ENCODE results near the gene KCNN1.

The KCNN1 gene

GRCh38 chr19:18043676-18044075 is 76.8 kb downstream of the KCNN1 start:
- H3K27ac ChIP-seq: no peak overlapping the region
- no peak for DNase-seq (ENCODE audit: low spot score)
- ChIA-PET CTCF (no interaction called here), POLR2A (ENCODE audit: low non-redundant PET) (no interaction called here)
- TF ChIP-seq, protein P1, sequence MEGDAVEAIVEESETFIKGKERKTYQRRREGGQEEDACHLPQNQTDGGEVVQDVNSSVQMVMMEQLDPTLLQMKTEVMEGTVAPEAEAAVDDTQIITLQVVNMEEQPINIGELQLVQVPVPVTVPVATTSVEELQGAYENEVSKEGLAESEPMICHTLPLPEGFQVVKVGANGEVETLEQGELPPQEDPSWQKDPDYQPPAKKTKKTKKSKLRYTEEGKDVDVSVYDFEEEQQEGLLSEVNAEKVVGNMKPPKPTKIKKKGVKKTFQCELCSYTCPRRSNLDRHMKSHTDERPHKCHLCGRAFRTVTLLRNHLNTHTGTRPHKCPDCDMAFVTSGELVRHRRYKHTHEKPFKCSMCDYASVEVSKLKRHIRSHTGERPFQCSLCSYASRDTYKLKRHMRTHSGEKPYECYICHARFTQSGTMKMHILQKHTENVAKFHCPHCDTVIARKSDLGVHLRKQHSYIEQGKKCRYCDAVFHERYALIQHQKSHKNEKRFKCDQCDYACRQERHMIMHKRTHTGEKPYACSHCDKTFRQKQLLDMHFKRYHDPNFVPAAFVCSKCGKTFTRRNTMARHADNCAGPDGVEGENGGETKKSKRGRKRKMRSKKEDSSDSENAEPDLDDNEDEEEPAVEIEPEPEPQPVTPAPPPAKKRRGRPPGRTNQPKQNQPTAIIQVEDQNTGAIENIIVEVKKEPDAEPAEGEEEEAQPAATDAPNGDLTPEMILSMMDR (conservative IDR thresholded peaks at IDR 0.05; ENCODE audit: low read depth): no peak

GRCh38 chr19:18044825-18045304 is 78.0 kb downstream of the KCNN1 start:
- no peak for DNase-seq (ENCODE audit: low spot score)
- TF ChIP-seq, protein P1 (conservative IDR thresholded peaks at IDR 0.05; ENCODE audit: low read depth): no peak
- POLR2A ChIA-PET (ENCODE audit: low non-redundant PET): no interaction called here
- CTCF ChIA-PET: interaction anchor here (1.2 kb wide), 1 partner anchor 11 kb away, joined by 3 read pairs; no protein-coding TSS in a partner anchor
- peak overlapping the region; percentile 45 for H3K27ac ChIP-seq

- ChIA-PET POLR2A (ENCODE audit: low non-redundant PET) (no interaction called here), CTCF (interaction anchor here (1.2 kb wide), 1 partner anchor 10 kb away, joined by 3 read pairs; no protein-coding TSS in a partner anchor)
- TF ChIP-seq, protein P1 (conservative IDR thresholded peaks at IDR 0.05; ENCODE audit: low read depth): no peak
- no peak for DNase-seq (ENCODE audit: low spot score)
- H3K27ac ChIP-seq: peak overlapping the region; percentile 45
These were observed 78.6 kb downstream of the KCNN1 start for GRCh38 chr19:18045307-18046050.

GRCh38 chr19:18046059-18046718 is 79.3 kb downstream of the KCNN1 start:
- TF ChIP-seq, protein P1 (conservative IDR thresholded peaks at IDR 0.05; ENCODE audit: low read depth): no peak
- ChIA-PET POLR2A (ENCODE audit: low non-redundant PET) (no interaction called here), CTCF (no interaction called here)
- DNase-seq (ENCODE audit: low spot score): peak; percentile 58
- H3K27ac ChIP-seq: peak overlapping the region; percentile 45

DNA sequence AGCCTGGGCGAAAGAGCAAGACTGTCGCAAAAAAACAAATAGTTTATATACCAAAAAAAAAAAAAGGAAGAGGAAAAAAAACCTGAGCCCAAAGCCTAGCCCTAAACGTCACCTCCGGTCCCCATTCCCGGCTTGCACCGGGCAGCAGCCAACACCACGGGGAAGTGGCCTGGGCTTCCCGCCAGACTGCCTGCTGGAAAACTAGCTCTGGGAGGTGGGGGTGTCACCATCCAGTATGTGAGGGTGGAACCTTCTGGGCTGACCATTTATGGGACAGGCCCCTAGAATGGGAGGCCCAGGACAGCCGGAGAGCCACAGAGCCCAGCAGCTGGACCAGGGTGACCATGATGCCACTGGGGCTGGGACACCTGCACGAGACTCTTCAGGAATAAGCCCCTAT is 82.5 kb downstream of the KCNN1 start:
- DNase-seq (ENCODE audit: low spot score): no peak
- TF ChIP-seq, protein P1 (conservative IDR thresholded peaks at IDR 0.05; ENCODE audit: low read depth): no peak
- ChIA-PET POLR2A (ENCODE audit: low non-redundant PET) (interaction anchor here (0.7 kb wide), 1 partner anchor 29 kb away, joined by 3 read pairs; no protein-coding TSS in a partner anchor), CTCF (no interaction called here)
- H3K27ac ChIP-seq: peak overlapping the region; percentile 7; the same call in 1 of the 2 replicates
